ENCODE results near the gene RPL18.
"Not testable (repeated sequence)": the region's sequence is repeated elsewhere in the genome, so short reads cannot be mapped to it uniquely, and the experiment has no call there.

RPL18 gene

DNA sequence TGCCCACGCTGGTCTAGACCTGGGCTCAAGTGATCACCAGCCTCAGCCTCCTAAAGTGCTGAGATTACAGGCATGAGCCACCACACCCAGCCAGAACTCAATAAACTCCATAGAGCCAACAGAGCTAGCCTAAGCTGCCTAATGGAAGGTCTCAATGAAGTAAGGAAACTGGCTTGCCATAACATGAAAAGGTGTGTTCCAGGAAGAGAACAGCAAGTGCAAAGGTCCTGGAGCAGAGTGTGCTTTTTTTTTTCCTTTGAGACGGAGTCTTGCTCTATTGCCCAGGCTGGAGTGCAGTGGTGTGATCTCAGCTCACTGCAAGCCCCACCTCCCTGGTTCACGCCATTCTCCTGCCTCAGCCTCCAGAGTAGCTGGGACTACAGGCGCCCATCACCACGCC lies 38.9 kb upstream of the RPL18 start:
- not testable (repeated sequence) for H3K4me3 ChIP-seq (ENCODE audit: extremely low read depth, insufficient read depth, low read length, poor library complexity, severe bottlenecking); H3K36me3 ChIP-seq (ENCODE audit: control insufficient read depth, insufficient read depth, low read length); H3K9me3 ChIP-seq (ENCODE audit: control insufficient read depth, low read length); H3K27ac ChIP-seq (ENCODE audit: low read depth, low read length, severe bottlenecking); H3K4me1 ChIP-seq (ENCODE audit: control insufficient read depth, insufficient read depth, low read length, poor library complexity, severe bottlenecking)
- 82% methylated on average over 3 of the region's 5 CpGs; no CpG with 5 or more reads in 1 of the 2 experiments for WGBS, 2 experiments (ENCODE audit: insufficient coverage in 2 of 2)

DNA sequence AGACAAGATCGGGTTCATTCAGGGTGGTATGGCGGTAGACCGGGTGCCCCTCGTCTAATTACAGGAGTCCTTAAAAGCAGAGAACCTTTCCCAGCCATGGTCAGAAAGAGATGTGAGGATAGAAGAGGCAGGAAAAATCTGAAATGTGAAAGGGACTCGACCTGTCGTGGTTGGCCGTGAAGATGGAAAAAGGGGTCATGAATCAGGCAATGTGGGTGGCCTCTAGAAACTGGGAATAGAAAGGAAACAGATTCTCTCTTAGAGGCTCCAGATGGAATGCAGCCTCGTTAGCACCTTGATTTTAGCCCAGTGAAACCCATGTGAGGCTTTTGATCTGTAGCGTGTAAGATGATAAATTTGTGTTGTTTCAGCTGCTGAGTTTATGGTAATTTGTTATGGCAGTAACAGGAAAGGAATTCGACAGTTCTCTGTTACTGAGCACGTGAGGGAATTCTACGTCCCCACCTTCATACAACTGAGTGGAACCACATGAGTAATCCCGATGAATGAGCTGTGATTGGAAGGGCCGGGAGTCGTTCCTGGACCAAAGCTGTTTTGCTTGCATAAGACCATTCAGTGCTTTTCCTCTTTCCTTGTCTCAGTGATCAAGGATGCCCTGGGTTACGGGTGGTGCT lies 38.0 kb upstream of the RPL18 start:
- Histone ChIP-seq H3K4me1 (ENCODE audit: control insufficient read depth, insufficient read depth, low read length, poor library complexity, severe bottlenecking) (no peaks in the 10 kb centered on the region), H3K27ac (ENCODE audit: low read depth, low read length, severe bottlenecking) (no peak overlapping the region), H3K4me3 (ENCODE audit: extremely low read depth, insufficient read depth, low read length, poor library complexity, severe bottlenecking) (no peak overlapping the region), H3K9me3 (ENCODE audit: control insufficient read depth, low read length) (peaks cover 5% of the 10 kb centered on the region), H3K36me3 (ENCODE audit: control insufficient read depth, insufficient read depth, low read length) (no peaks in the 10 kb centered on the region)
- 44 to 46% methylated on average over 11 to 14 of the region's 16 CpGs for WGBS, 2 experiments (ENCODE audit: insufficient coverage in 2 of 2)

DNA sequence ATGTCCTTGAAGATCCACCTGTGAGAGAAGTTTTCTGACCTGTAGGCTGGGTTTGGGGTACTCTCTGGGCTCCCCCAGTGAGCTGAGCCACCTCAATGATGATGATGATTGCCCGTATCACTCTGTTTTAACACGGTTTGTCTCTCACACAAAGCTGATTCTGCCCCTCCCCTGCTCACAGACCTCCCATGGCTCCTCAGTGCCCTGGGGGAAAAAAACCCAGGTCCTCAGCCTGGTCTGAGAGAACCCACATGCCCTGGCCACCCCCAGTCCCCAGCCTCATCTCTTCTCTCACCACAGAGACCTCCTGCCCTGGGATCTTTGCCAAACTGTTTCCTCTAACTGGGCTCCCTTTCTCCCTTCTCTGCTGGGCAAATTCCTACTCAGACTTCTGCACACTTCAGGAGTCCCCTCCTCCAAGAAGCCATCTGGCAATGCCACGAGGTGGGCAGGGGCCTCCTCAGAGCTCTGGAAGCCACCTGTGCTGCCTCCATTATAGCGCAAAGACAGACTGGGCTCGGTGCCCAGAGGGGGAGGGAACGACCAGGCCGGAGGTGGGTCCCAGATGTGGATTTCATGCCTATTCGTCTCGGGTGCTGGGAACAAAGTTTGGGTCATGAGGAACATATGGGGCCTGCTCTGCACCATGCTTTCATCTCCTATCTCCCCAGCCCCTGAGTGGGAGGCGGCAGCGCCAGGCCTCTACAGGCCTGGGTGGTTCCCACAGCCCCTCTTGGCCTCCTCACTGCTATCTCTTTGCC lies 35.5 kb upstream of the RPL18 start:
- WGBS, 2 experiments (ENCODE audit: insufficient coverage in 2 of 2): 76 to 80% methylated on average over 6 to 8 of the region's 11 CpGs
- H3K4me3 ChIP-seq (ENCODE audit: extremely low read depth, insufficient read depth, low read length, poor library complexity, severe bottlenecking): no peak overlapping the region
- no peaks in the 10 kb centered on the region for H3K9me3 ChIP-seq (ENCODE audit: control insufficient read depth, low read length)
- no peaks in the 10 kb centered on the region for H3K36me3 ChIP-seq (ENCODE audit: control insufficient read depth, insufficient read depth, low read length)
- no peak overlapping the region for H3K27ac ChIP-seq (ENCODE audit: low read depth, low read length, severe bottlenecking)
- no peaks in the 10 kb centered on the region for H3K4me1 ChIP-seq (ENCODE audit: control insufficient read depth, insufficient read depth, low read length, poor library complexity, severe bottlenecking)

DNA sequence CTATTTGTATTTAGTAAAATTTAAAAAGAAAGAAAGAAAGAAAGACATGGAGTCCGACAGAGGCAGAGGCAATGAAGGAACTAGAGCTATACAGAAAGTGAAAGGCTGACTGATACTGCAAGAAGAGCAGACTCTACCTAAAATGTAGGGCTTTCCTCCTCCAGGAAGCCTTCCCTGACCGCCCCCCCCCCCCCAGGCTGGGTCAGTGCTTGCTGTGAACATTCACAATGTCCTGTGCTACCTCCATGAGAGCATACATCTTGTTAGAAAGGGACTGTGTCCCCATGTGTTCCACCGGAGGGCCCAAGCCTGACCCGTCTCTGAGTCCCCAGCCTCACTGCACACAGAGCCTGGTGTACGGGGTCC lies 32.7 kb upstream of the RPL18 start:
- Histone ChIP-seq H3K27ac (ENCODE audit: low read depth, low read length, severe bottlenecking) (no peak overlapping the region), H3K36me3 (ENCODE audit: control insufficient read depth, insufficient read depth, low read length) (no peaks in the 10 kb centered on the region), H3K4me1 (ENCODE audit: control insufficient read depth, insufficient read depth, low read length, poor library complexity, severe bottlenecking) (no peaks in the 10 kb centered on the region), H3K4me3 (ENCODE audit: extremely low read depth, insufficient read depth, low read length, poor library complexity, severe bottlenecking) (no peak overlapping the region), H3K9me3 (ENCODE audit: control insufficient read depth, low read length) (no peaks in the 10 kb centered on the region)
- 74 to 84% methylated on average over 3 to 4 of the region's 5 CpGs for WGBS, 2 experiments (ENCODE audit: insufficient coverage in 2 of 2)

DNA sequence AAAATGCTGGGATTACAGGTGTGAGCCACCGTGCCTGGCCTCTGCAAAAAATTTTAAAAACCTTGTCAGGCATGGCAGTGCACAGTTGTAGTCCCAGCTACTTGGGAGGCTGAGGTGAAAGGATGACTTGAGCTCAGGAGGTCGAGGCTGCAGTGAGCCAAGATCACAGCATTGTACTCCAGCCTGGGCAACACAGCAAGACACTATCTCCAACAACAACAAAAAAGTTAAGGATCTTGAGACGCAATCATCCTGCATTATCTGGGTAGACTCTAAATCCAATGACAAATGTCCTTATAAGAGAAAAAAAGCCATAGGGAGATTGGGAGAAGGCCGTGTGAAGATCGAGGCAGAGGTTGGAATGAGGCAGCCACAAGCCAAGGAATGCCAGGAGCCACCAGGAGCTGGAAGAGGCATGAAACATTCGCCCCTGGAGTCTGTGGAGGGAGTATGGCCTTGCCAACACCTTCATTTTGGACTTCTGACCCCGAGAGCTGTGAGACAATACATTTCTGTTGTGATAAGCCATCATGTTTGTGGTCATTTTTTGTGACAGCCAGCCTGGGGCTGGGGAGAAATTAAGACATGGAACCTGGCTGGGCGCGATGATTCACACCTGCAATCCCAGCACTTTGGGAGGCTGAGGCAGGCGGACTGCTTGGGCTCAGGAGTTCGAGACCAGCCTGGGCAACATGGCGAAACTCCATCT lies 32.1 kb upstream of the RPL18 start:
- Histone ChIP-seq H3K9me3 (ENCODE audit: control insufficient read depth, low read length) (no peaks in the 10 kb centered on the region), H3K4me3 (ENCODE audit: extremely low read depth, insufficient read depth, low read length, poor library complexity, severe bottlenecking) (no peak overlapping the region), H3K36me3 (ENCODE audit: control insufficient read depth, insufficient read depth, low read length) (no peaks in the 10 kb centered on the region), H3K4me1 (ENCODE audit: control insufficient read depth, insufficient read depth, low read length, poor library complexity, severe bottlenecking) (peaks cover under 1% of the 10 kb centered on the region), H3K27ac (ENCODE audit: low read depth, low read length, severe bottlenecking) (no peak overlapping the region)
- WGBS, 2 experiments (ENCODE audit: insufficient coverage in 2 of 2): 92 to 95% methylated on average over 9 to 10 of the region's 12 CpGs

DNA sequence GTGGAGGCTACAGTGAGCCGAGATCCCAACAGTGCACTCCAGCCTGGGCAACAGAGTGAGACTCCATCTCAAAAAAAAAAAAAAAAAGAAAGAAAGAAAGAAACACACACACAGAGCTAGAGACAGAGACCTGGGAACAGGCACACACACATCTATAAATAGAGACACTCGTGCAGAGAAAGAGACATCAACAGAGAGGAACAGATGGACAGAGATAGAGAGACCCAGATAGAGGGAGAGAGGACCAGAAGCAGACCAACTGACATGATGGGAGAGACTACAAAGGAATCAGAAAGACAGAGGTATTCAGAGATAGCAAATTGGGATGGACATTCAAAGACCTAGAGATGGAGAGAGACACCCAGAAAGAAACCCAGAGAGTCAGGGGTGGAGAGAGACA lies 29.2 kb upstream of the RPL18 start:
- Histone ChIP-seq H3K4me1 (ENCODE audit: control insufficient read depth, insufficient read depth, low read length, poor library complexity, severe bottlenecking) (peaks cover 5% of the 10 kb centered on the region), H3K27ac (ENCODE audit: low read depth, low read length, severe bottlenecking) (no peak overlapping the region), H3K9me3 (ENCODE audit: control insufficient read depth, low read length) (no peaks in the 10 kb centered on the region), H3K4me3 (ENCODE audit: extremely low read depth, insufficient read depth, low read length, poor library complexity, severe bottlenecking) (no peak overlapping the region), H3K36me3 (ENCODE audit: control insufficient read depth, insufficient read depth, low read length) (no peaks in the 10 kb centered on the region)
- 86% methylated on average over 1 of the region's 2 CpGs; no CpG with 5 or more reads in 1 of the 2 experiments for WGBS, 2 experiments (ENCODE audit: insufficient coverage in 2 of 2)

DNA sequence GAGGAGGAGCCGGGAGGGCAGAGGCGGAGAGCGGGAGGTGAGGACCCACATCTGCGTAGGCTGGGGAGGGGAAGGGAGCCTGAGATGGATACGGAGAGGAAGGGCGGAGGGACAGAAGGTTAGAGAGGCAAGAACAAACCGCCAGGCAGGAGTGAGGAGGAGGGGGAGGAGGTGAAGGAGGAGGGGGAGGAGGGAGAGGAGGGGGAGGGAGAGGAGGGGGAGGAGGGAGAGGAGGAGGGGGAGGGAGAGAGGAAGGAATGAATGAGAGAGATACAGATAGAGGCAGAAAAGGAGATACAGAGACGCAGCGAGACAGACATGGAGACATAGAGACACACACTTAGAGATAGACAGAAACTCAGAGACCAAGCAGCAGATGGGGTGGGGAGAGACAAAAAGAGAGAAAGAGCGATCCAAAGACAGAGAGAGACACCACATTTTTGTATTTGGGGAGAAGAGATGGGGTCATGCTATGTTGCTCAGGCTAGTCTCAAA lies 27.8 kb upstream of the RPL18 start:
- Histone ChIP-seq H3K4me3 (ENCODE audit: extremely low read depth, insufficient read depth, low read length, poor library complexity, severe bottlenecking) (peak overlapping the region; percentile 51), H3K4me1 (ENCODE audit: control insufficient read depth, insufficient read depth, low read length, poor library complexity, severe bottlenecking) (peaks cover 5% of the 10 kb centered on the region), H3K36me3 (ENCODE audit: control insufficient read depth, insufficient read depth, low read length) (no peaks in the 10 kb centered on the region), H3K9me3 (ENCODE audit: control insufficient read depth, low read length) (no peaks in the 10 kb centered on the region), H3K27ac (ENCODE audit: low read depth, low read length, severe bottlenecking) (no peak overlapping the region)
- WGBS, 2 experiments (ENCODE audit: insufficient coverage in 2 of 2): 58 to 66% methylated on average over 3 to 4 of the region's 10 CpGs

DNA sequence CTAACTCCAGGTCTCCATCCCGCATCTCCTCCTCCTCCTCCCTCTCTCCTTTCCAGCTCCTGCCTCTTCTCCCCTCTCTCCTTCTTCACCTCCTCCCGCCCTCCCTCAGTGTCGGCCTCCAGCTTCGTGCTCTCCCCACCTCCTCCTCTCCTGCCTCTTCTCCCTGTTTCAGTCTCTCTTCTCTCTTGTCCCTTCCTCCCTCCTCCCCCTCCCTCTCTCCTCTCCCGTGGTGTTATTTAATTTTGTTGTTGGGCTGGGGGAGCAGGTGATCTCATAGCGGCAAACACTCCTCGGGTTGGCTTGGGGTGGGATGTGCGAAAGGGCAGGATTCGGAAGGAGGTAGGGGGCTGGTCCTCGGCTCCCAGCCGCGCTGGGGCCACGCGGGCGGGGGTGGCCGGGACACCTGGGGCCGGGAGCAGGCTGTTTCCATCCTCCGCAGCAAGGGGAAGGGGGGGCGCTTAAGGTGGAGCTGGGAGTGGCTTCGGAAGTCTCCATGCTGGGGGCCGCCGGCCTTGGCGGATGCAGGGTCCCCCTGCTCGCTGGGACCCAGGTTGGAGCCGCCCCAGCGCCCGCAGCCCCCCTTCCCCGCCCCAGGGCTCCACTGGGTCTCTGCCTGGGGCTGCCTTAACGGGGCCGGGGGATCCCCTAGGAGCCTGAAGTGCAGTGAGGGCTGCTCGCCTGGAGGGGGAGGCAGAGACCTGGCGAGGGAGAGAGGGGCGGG lies 27.2 kb upstream of the RPL18 start, which contains the start of gene CA11:
Gene CA11 (minus strand): TSS at position 187 of the 721 bp plus-strand sequence. CDS start 555 bp downstream, outside the sequence.
- no peaks in the 10 kb centered on the region for H3K36me3 ChIP-seq (ENCODE audit: control insufficient read depth, insufficient read depth, low read length)
- H3K27ac ChIP-seq (ENCODE audit: low read depth, low read length, severe bottlenecking): peak within 1 kb of the TSS; percentile 30
- 0% methylated on average over 17 to 24 of the region's 33 CpGs for WGBS, 2 experiments (ENCODE audit: insufficient coverage in 2 of 2)

DNA sequence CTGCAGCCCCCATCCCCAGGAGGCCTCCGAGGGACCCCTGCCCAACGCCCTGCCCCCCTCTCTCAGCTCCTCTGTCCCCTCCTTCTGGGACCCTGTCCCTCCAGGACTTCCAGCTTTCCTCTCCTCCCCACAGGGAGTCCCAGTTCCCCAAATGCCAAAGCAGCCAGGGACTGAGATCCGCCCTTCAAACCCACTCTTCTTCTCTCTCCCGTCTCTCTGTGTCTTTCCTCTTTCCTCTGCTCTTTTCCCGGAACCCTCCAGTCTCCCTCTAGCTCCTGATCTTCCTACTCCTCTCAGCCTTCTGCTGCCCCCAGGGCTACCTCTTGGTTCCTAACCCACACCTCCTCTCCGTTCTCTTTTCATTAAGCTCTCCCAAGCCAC lies 26.6 kb upstream of the RPL18 start:
- H3K4me3 ChIP-seq (ENCODE audit: extremely low read depth, insufficient read depth, low read length, poor library complexity, severe bottlenecking): peak overlapping the region; percentile 51
- H3K36me3 ChIP-seq (ENCODE audit: control insufficient read depth, insufficient read depth, low read length): no peaks in the 10 kb centered on the region
- peaks cover 5% of the 10 kb centered on the region for H3K4me1 ChIP-seq (ENCODE audit: control insufficient read depth, insufficient read depth, low read length, poor library complexity, severe bottlenecking)
- peak overlapping the region; percentile 30 for H3K27ac ChIP-seq (ENCODE audit: low read depth, low read length, severe bottlenecking)
- WGBS, 2 experiments (ENCODE audit: insufficient coverage in 2 of 2): 0 to 1% methylated on average over 6 of the region's 6 CpGs
- H3K9me3 ChIP-seq (ENCODE audit: control insufficient read depth, low read length): no peaks in the 10 kb centered on the region

More for the DNA sequence above, 27.2 kb upstream of the RPL18 start, which contains the start of gene CA11:
- H3K4me3 ChIP-seq (ENCODE audit: extremely low read depth, insufficient read depth, low read length, poor library complexity, severe bottlenecking): peak within 1 kb of the TSS; percentile 51
- H3K9me3 ChIP-seq (ENCODE audit: control insufficient read depth, low read length): no peaks in the 10 kb centered on the region
- H3K4me1 ChIP-seq (ENCODE audit: control insufficient read depth, insufficient read depth, low read length, poor library complexity, severe bottlenecking): peaks cover 5% of the 10 kb centered on the region

Data from mesodermal cell (in vitro differentiated cells).